HCT116 (cell line): ENCODE measurements around the gene TMEM143. TPM values are rescaled to one million over a fixed set of nuclear protein-coding genes. Genes with fewer than 3 reads are reported as not detected.

ENCODE experiments used
- ATAC-seq: fragments of 200-7000 bp; cut with Tn5 transposase; 2 replicates; pipeline ENCODE4 v1.9.1; 2020; ENCODE audit warnings: mild to moderate bottlenecking, moderate library complexity
- BruUV-seq: library from RNA; stranded (reverse); fragments of 400-500 nt; replicated peaks from 2 replicates; lab custom pipeline; 2021; lab: Mats Ljungman, UMichigan
- CTCF ChIA-PET: fragments of 300-600 bp; sonication (Branson Sonifier 250); formaldehyde crosslinking; loops from one replicate; lab custom pipeline; 2021; ENCODE audit warnings: antibody characterized with exemption; lab: Charles Lee
- POLR2A ChIA-PET: fragments of 300-600, 350-600 bp; sonication (Branson Sonifier 250); formaldehyde crosslinking; loops from one replicate; lab custom pipeline; 2021; ENCODE audit warnings: antibody characterized with exemption; lab: Charles Lee
- RAD21 ChIA-PET, 2 experiments: fragments of 300-600 bp; sonication (Branson Sonifier 250); formaldehyde crosslinking; loops; one replicate each; lab custom pipeline; 2023; ENCODE audit warnings: low total read pairs in 2 of 2; ENCODE audit not compliant: uncharacterized antibody in 2 of 2, unreplicated experiment in 2 of 2, low non-redundant PET in 1 of 2; lab: Charles Lee
- DNase-seq: peaks from one replicate; pipeline ENCODE4 v3.0.0-alpha.2; 2010; ENCODE audit warnings: low read depth, low spot score
- H2AFZ ChIP-seq: fragments of 200-600 bp; shearing (Covaris generic), sonication (generic); 2 replicates; pipeline ENCODE4 v1.6.1; 2017; ENCODE audit warnings: low read depth, mixed run types, mixed read lengths, antibody characterized with exemption, low read length; ENCODE audit not compliant: poor library complexity, severe bottlenecking
- H3K27ac ChIP-seq: 2 replicates; pipeline ENCODE4 v1.5.1; 2012; ENCODE audit warnings: low read depth, low read length
- H3K27me3 ChIP-seq: fragments of 200-600 bp; sonication (generic); 2 replicates; pipeline ENCODE4 v1.6.1; 2016; ENCODE audit warnings: mixed run types, low read length, mixed read lengths; ENCODE audit not compliant: insufficient read depth
- H3K36me3 ChIP-seq, 2 experiments: fragments of 200-500 bp in 1 of 2; fragments of 200-600 bp in 1 of 2; sonication (Bioruptor generic) in 1 of 2; sonication (generic) in 1 of 2; 2 replicates each; pipeline versions ENCODE4 v1.5.1 to v1.6.1; 2014 to 2016; ENCODE audit warnings: low read length in 2 of 2, inconsistent platforms in 1 of 2, mixed read lengths in 1 of 2, mixed run types in 1 of 2; ENCODE audit not compliant: insufficient read depth in 2 of 2, control insufficient read depth in 1 of 2
- H3K4me1 ChIP-seq, 2 experiments: fragments of 200-600 bp in 1 of 2; sonication (generic) in 1 of 2; 2 replicates each; pipeline versions ENCODE4 v1.5.1 to v1.6.1; 2012 to 2017; ENCODE audit warnings: low read length in 2 of 2, inconsistent platforms in 1 of 2, mild to moderate bottlenecking in 1 of 2, mixed read lengths in 1 of 2, mixed run types in 1 of 2, moderate library complexity in 1 of 2; ENCODE audit not compliant: insufficient read depth in 2 of 2, control insufficient read depth in 1 of 2
- H3K4me2 ChIP-seq: fragments of 200-600 bp; sonication (generic); 2 replicates; pipeline ENCODE4 v1.6.1; 2017; ENCODE audit warnings: mixed run types, low read length, mixed read lengths
- H3K4me3 ChIP-seq, 2 experiments: fragments of 200-600 bp in 1 of 2; sonication (generic) in 1 of 2; replicated peaks in 1 of 2; 2 replicates each; pipeline ENCODE4 v1.5.1; 2011 to 2016; ENCODE audit warnings: low read length in 2 of 2, control low read depth in 1 of 2, low read depth in 1 of 2, mild to moderate bottlenecking in 1 of 2, mixed read lengths in 1 of 2, mixed run types in 1 of 2
- H3K79me2 ChIP-seq: fragments of 200-600 bp; sonication (generic); 2 replicates; pipeline ENCODE4 v1.6.1; 2017; ENCODE audit warnings: mild to moderate bottlenecking, mixed run types, low read length, moderate library complexity, mixed read lengths; ENCODE audit not compliant: insufficient read depth
- H3K9ac ChIP-seq: fragments of 200-600 bp; sonication (generic); 2 replicates; pipeline ENCODE4 v1.6.1; 2016; ENCODE audit warnings: low read length, mixed read lengths
- H3K9me2 ChIP-seq: fragments of 200-600 bp; sonication (generic), shearing (Covaris generic); 2 replicates; pipeline ENCODE4 v1.6.1; 2017; ENCODE audit warnings: mixed run types, mild to moderate bottlenecking, moderate library complexity; ENCODE audit not compliant: insufficient read depth
- H3K9me3 ChIP-seq, 2 experiments: fragments of 200-500 bp in 1 of 2; fragments of 200-600 bp in 1 of 2; sonication (Bioruptor generic) in 1 of 2; sonication (generic) in 1 of 2; 2 replicates each; pipeline ENCODE4 v1.6.1; 2014 to 2017; ENCODE audit warnings: low read length in 2 of 2, mixed read lengths in 2 of 2, inconsistent platforms in 1 of 2, low read depth in 1 of 2, mild to moderate bottlenecking in 1 of 2, mixed run types in 1 of 2, moderate library complexity in 1 of 2; ENCODE audit not compliant: control insufficient read depth in 1 of 2, insufficient read depth in 1 of 2
- H4K20me1 ChIP-seq: fragments of 200-600 bp; sonication (generic), shearing (Covaris generic); 2 replicates; pipeline ENCODE4 v1.6.1; 2017; ENCODE audit warnings: mixed run types, mild to moderate bottlenecking, moderate library complexity; ENCODE audit not compliant: insufficient read depth
- CBX3 ChIP-seq: IDR thresholded peaks from 2 replicates; pipeline ENCODE4 v1.6.1; 2012; ENCODE audit warnings: low read depth
- CEBPB ChIP-seq: IDR thresholded peaks from 2 replicates; pipeline ENCODE4 v1.6.1; 2012; ENCODE audit warnings: low read depth
- CTCF ChIP-seq, 3 experiments: fragments of 200-600 bp in 1 of 3; sonication (generic) in 1 of 3; IDR thresholded peaks in 2 of 3; conservative IDR thresholded peaks in 1 of 3; 2 replicates each; pipeline ENCODE4 v1.5.1; 2012 to 2017; ENCODE audit warnings: low read depth in 2 of 3, low read length in 2 of 3, antibody characterized with exemption in 1 of 3, borderline replicate concordance in 1 of 3, control low read depth in 1 of 3, mild to moderate bottlenecking in 1 of 3, mixed read lengths in 1 of 3, mixed run types in 1 of 3, moderate library complexity in 1 of 3; ENCODE audit not compliant: insufficient read depth in 1 of 3
- EGR1 ChIP-seq: IDR thresholded peaks from 2 replicates; pipeline ENCODE4 v1.6.1; 2012; ENCODE audit warnings: low read depth
- EZH2 ChIP-seq: fragments of 200-600 bp; sonication (generic); IDR thresholded peaks from 2 replicates; pipeline ENCODE4 v1.6.1; 2017; ENCODE audit warnings: antibody characterized with exemption, mixed run types
- FOSL1 ChIP-seq: IDR thresholded peaks from 2 replicates; pipeline ENCODE4 v1.6.1; 2012; ENCODE audit warnings: low read depth
- JUND ChIP-seq: IDR thresholded peaks from 2 replicates; pipeline ENCODE4 v1.6.1; 2012
- MAX ChIP-seq: IDR thresholded peaks from 2 replicates; pipeline ENCODE4 v1.6.1; 2012
- POLR2AphosphoS5 ChIP-seq: IDR thresholded peaks from 2 replicates; pipeline ENCODE4 v1.6.1; 2011; ENCODE audit warnings: mild to moderate bottlenecking, low read depth, low read length, moderate library complexity
- SP1 ChIP-seq: IDR thresholded peaks from 2 replicates; pipeline ENCODE4 v1.6.1; 2012; ENCODE audit warnings: low read depth
- SRF ChIP-seq: IDR thresholded peaks from 2 replicates; pipeline ENCODE4 v1.6.1; 2012; ENCODE audit warnings: low read depth
- TCF7L2 ChIP-seq: IDR thresholded peaks from 2 replicates; pipeline ENCODE4 v1.7.0; 2011; ENCODE audit warnings: borderline replicate concordance, inconsistent platforms; ENCODE audit not compliant: insufficient read depth, insufficient read length; ENCODE audit errors: extremely low read depth
- ZBTB33 ChIP-seq: IDR thresholded peaks from 2 replicates; pipeline ENCODE4 v1.6.1; 2011; ENCODE audit warnings: mild to moderate bottlenecking, low read length, moderate library complexity; ENCODE audit not compliant: insufficient replicate concordance; ENCODE audit errors: extremely low read depth
- ZNF274 ChIP-seq: fragments of 200-500 bp; sonication (Bioruptor generic); IDR thresholded peaks from 2 replicates; pipeline ENCODE4 v1.6.1; 2014; ENCODE audit warnings: mild to moderate bottlenecking, low read depth, low read length, inconsistent platforms
- intact Hi-C: fragments of 100-400 bp; cut with micrococcal nuclease; formaldehyde crosslinking; loops from 2 replicates; pipeline ENCODE4 v1.10.0; 2022
- total RNA-seq: library from RNA; stranded (reverse); gene quantifications from one replicate; pipeline ENCODE4 v1.2.1, GENCODE V29; 2021; ENCODE audit not compliant: unreplicated experiment

TMEM143 gene
- total RNA-seq, 1 experiment from 2014 or later, result 13.2 TPM

- intact Hi-C loops, result loop anchor here (5.0 kb wide), 1 partner anchor 138 kb away; no protein-coding TSS in a partner anchor
- ChIA-PET CTCF (interaction anchor here (0.9 to 3.0 kb wide), 6 partner anchors 9 to 234 kb away, joined by 3 to 10 read pairs (median 4); partner anchors contain the start of genes KDELR1, SYNGR4 and TMEM143), RAD21 (interaction anchor here (0.7 to 1.1 kb wide), 3 partner anchors 9 to 213 kb away, joined by 3 to 7 read pairs (median 5); partner anchors contain the start of genes SYNGR4 (in 1 of the 2) and TMEM143 (in 1 of the 2)), POLR2A (interaction anchor here (0.5 to 3.2 kb wide), 8 partner anchors 9 to 231 kb away, joined by 3 to 30 read pairs (median 4); partner anchors contain the start of genes SYNGR4 and TMEM143)
- H3K79me2 ChIP-seq, result no peaks in the 10 kb centered on the region
- peak overlapping the region; percentile 45 for H3K4me2 ChIP-seq
- H3K36me3 ChIP-seq, result no peaks in the 10 kb centered on the region
- peak overlapping the region in 1 of 2 experiments; percentile 23; a peak in 2 of 4 replicates for H3K4me3 ChIP-seq
- H3K27me3 ChIP-seq, result no peaks in the 10 kb centered on the region
- peaks cover 26 to 59% of the 10 kb centered on the region in 2 experiments for H3K4me1 ChIP-seq
- TF ChIP-seq CTCF (IDR thresholded peaks at IDR 0.05 in 2 of 3, conservative IDR thresholded peaks at IDR 0.05 in 1 of 3; ENCODE audit: borderline replicate concordance in 1 of 3, insufficient read depth in 1 of 3, low read depth in 2 of 3, low read length in 2 of 3) (no peak), SRF (peak; percentile 71; the same call in 1 of the 2 replicates), MAX (peak; percentile 67), CBX3 (peak; percentile 88; the same call in 1 of the 2 replicates), CEBPB (no peak), TCF7L2 (peak; percentile 97), ZNF274 (no peak), EGR1 (peak; percentile 76; the same call in 1 of the 2 replicates), EZH2 (no peak), POLR2AphosphoS5 (peak; percentile 47), FOSL1 (peak; percentile 89), SP1 (peak; percentile 88), JUND (peak; percentile 94), ZBTB33 (peak; percentile 11)
- peak; percentile 99 for DNase-seq
- H3K9me2 ChIP-seq, result no peaks in the 10 kb centered on the region
- H4K20me1 ChIP-seq, result no peaks in the 10 kb centered on the region
- BruUV-seq, result no TSS peak
- H2AFZ ChIP-seq, result no peak overlapping the region
- H3K9ac ChIP-seq, result peak overlapping the region; percentile 56
- peak overlapping the region; percentile 64 for H3K27ac ChIP-seq
- H3K9me3 ChIP-seq, result no peaks in the 10 kb centered on the region
- ATAC-seq, result peak; percentile 86
These were observed 9.3 kb downstream of the TMEM143 start for GRCh38 chr19:48354332-48354992.
